Midbrain (tissue), 1 donor: ENCODE data around the gene STX18.

ENCODE experiments used
- DNase-seq: peaks from one replicate; lab custom pipeline; 2025; lab: John Stamatoyannopoulos, UW

STX18 gene

GRCh38 chr4:4419896-4420295 lies 122.0 kb downstream of the STX18 start:
- no peak for DNase-seq

GRCh38 chr4:4418676-4419390 lies 123.0 kb downstream of the STX18 start:
- DNase-seq = no peak

- no peak for DNase-seq
These were observed 124.0 kb downstream of the STX18 start for GRCh38 chr4:4417886-4418285.

GRCh38 chr4:4416981-4417380 lies 124.9 kb downstream of the STX18 start:
- DNase-seq = no peak

- no peak for DNase-seq
These were observed 125.7 kb downstream of the STX18 start for GRCh38 chr4:4415806-4416805.

GRCh38 chr4:4415107-4415805 lies 126.6 kb downstream of the STX18 start:
- DNase-seq = no peak

- DNase-seq = no peak
These were observed 128.0 kb downstream of the STX18 start for GRCh38 chr4:4413806-4414205.

- DNase-seq = no peak
These were observed 128.5 kb downstream of the STX18 start for GRCh38 chr4:4413373-4413725.

- no peak for DNase-seq
These were observed 129.0 kb downstream of the STX18 start for GRCh38 chr4:4412641-4413372.

GRCh38 chr4:4411906-4412305 lies 129.9 kb downstream of the STX18 start:
- no peak for DNase-seq

GRCh38 chr4:4410271-4410670 lies 131.6 kb downstream of the STX18 start:
- no peak for DNase-seq

GRCh38 chr4:4409416-4410115 lies 132.3 kb downstream of the STX18 start:
- no peak for DNase-seq

GRCh38 chr4:4408576-4409335 lies 133.1 kb downstream of the STX18 start:
- DNase-seq = no peak

GRCh38 chr4:4408132-4408523 lies 133.7 kb downstream of the STX18 start:
- DNase-seq = no peak

GRCh38 chr4:4407299-4408131 lies 134.3 kb downstream of the STX18 start:
- no peak for DNase-seq

- no peak for DNase-seq
These were observed 135.2 kb downstream of the STX18 start for GRCh38 chr4:4406455-4407298.

- DNase-seq = no peak
These were observed 136.4 kb downstream of the STX18 start for GRCh38 chr4:4405358-4405962.

- no peak for DNase-seq
These were observed 138.9 kb downstream of the STX18 start for GRCh38 chr4:4402966-4403365.
